Measurements from ENCODE around the gene SH3PXD2A.

- TF ChIP-seq CTCF (conservative IDR thresholded peaks at IDR 0.05; ENCODE audit: low read depth, low read length), result no peak
- no peak for TF ChIP-seq EZH2 (IDR thresholded peaks at IDR 0.05; ENCODE audit: borderline replicate concordance, low read depth, low read length, poor library complexity, severe bottlenecking)
These were observed 94.1 kb downstream of the SH3PXD2A start for GRCh38 chr10:103761075-103761920.
